SK-N-SH (cell line): ENCODE results near the gene SSTR4.

ENCODE experiments used
- CTCF ChIP-seq: fragments of 200-600 bp; sonication (generic); IDR thresholded peaks from 2 replicates; pipeline ENCODE4 v1.6.1; 2017; ENCODE audit warnings: antibody characterized with exemption, mild to moderate bottlenecking, moderate library complexity
- EP300 ChIP-seq, 2 experiments: IDR thresholded peaks; 2 replicates each; pipeline versions ENCODE4 v1.4.0 to v1.6.1; 2012; ENCODE audit warnings: borderline replicate concordance in 1 of 2, low read depth in 1 of 2, low read length in 1 of 2
- EZH2phosphoT487 ChIP-seq: fragments of 200-600 bp; sonication (generic); IDR thresholded peaks from 2 replicates; pipeline ENCODE4 v1.6.1; 2017; ENCODE audit warnings: low read depth, mixed run types, mild to moderate bottlenecking, antibody characterized with exemption, moderate library complexity, borderline replicate concordance
- FOXM1 ChIP-seq: IDR thresholded peaks from 2 replicates; pipeline ENCODE4 v1.4.0; 2012; ENCODE audit warnings: low read depth, mild to moderate bottlenecking
- MAX ChIP-seq: IDR thresholded peaks from 2 replicates; pipeline ENCODE4 v1.4.0; 2012; ENCODE audit warnings: low read depth
- RFX5 ChIP-seq: IDR thresholded peaks from 2 replicates; pipeline ENCODE4 v1.6.1; 2012; ENCODE audit warnings: mild to moderate bottlenecking, improper control_type of control experiment, low read length
- RXRA ChIP-seq: IDR thresholded peaks from 2 replicates; pipeline ENCODE4 v1.4.0; 2012; ENCODE audit warnings: low read depth, mild to moderate bottlenecking, borderline replicate concordance
- TCF12 ChIP-seq: IDR thresholded peaks from 2 replicates; pipeline ENCODE4 v1.4.0; 2012
- USF2 ChIP-seq: fragments of 150-350 bp; IDR thresholded peaks from 2 replicates; pipeline ENCODE4 v1.6.1; 2017; ENCODE audit warnings: antibody characterized with exemption, low read length, low read depth, borderline replicate concordance
- ZBTB33 ChIP-seq: IDR thresholded peaks from 2 replicates; pipeline ENCODE4 v1.4.0; 2012; ENCODE audit warnings: low read depth, borderline replicate concordance

- no peak for TF ChIP-seq USF2
- TF ChIP-seq CTCF = no peak
- TF ChIP-seq EZH2phosphoT487 = no peak
- no peak for TF ChIP-seq EP300 (IDR thresholded peaks at IDR 0.05; ENCODE audit: borderline replicate concordance in 1 of 2, low read depth in 1 of 2, low read length in 1 of 2)
- no peak for TF ChIP-seq FOXM1
- TF ChIP-seq ZBTB33 = no peak
- TF ChIP-seq RXRA = no peak
- no peak for TF ChIP-seq MAX
- no peak for TF ChIP-seq RFX5
- no peak for TF ChIP-seq TCF12
These were observed 25.5 kb downstream of the SSTR4 start for GRCh38 chr20:23060629-23061028.
